DMS153 treated with DMSO at 0.1 percent for 48 hours (cell line): ENCODE data around the gene IGSF23.
"Not testable (repeated sequence)": the region's sequence is repeated elsewhere in the genome, so short reads cannot be mapped to it uniquely, and the experiment has no call there.

Experiments used
- DNase-seq: peaks from one replicate; lab custom pipeline; 2025; ENCODE audit not compliant: unreplicated experiment; lab: John Stamatoyannopoulos, UW

Gene IGSF23

DNA sequence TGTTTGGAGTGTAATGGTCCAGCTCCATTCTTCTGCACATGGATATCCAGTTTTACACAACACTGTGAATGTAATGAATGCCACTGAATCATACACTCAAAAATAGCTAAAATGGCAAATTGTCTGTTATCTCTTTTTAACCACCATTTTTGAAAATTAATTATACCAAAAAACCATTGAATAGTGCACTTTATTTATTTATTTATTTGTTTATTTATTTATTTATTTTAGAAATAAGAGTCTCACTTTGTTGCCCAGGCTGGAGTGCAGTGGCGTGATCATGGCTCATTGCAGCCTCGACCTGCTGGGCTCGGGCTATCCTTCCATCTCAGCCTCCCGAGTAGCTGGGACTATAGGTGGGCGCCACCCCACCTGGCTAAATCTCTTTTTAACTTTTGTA lies 50.6 kb downstream of the IGSF23 start:
- no peak for DNase-seq

DNA sequence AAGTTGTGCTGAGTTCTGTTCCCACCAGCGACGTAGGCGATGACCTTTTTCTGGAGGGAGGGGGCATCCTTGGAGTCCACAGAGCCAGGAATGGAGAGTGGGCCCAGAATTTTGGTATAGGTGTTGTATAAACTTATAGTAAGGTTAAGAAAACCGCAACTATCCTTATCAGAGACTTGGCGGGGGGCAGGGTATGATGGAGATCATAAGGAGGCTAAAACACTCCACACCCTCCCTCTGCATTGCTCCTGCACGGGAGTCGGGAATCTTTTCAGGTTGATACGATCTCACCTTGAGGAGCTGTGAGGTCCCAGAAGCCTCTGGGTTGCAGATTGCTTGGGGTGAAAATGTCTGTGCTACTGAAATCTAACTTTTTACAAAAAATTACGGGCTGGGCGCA lies 51.6 kb downstream of the IGSF23 start:
- no peak for DNase-seq

DNA sequence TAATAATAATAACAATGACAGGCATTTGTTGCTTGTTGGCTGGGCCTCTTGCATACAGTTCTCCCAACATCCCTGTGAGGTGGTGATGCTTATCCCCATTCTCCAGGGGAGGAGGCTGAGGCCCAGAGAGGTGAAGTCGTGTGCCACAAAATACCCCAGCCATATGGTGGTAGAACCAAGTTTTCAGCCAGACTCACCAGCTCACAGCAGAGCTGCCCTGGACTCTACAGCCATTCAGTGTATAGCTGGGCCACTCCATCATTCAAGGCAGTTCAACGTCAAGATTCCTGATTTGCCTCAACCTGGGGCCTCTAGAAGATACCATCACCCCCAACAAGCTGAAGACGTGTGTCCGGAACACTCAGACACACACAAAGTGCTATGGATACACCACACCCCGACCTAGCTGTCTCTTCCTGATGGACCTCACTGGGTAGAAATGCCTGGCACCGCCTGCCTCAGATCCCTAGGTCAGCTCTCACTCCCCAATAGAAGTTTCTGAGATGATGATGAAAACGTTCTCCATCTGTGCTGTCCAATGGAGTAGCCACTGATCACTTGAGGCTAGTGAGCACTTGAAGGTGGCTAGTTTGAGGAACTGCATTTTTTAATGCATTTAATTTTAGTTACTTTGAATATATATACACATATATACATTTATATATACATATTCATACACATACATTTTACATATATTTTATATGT lies 53.6 kb downstream of the IGSF23 start:
- no peak for DNase-seq

DNA sequence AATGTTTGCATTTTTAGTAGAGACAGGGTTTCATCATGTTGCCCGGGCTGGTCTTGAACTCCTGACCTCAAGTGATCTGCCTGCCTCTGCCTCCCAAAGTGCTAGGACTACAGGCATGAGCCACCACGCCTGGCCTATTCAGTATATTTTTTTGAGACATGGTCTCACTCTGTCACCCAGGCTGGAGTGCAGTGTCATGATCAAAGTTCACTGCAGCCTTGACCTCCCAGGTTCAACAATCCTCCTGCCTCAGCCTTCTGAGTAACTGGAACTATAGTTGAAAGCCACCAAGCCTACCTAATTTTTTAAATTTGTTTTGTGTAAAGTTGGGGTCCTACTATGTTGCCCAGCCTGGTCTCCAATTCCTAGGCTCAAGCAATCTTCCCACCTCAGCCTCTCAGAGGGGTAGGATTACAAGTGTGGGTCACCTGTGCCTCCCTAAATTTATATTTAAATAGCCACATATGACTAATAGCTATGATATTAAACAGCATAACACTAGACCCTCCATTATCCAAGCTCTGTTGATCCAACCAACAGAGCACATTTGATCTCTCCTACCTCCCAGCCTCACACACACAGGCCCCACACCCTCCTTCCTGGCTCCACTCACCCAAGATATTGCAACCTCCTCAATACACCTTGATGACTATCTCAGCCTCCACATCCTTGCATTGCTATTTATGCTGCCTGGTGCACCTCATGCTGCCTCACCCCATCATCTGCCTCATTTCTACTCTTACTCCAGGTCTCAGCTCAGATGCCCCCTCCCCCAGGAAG lies 55.8 kb downstream of the IGSF23 start:
- no peak for DNase-seq

DNA sequence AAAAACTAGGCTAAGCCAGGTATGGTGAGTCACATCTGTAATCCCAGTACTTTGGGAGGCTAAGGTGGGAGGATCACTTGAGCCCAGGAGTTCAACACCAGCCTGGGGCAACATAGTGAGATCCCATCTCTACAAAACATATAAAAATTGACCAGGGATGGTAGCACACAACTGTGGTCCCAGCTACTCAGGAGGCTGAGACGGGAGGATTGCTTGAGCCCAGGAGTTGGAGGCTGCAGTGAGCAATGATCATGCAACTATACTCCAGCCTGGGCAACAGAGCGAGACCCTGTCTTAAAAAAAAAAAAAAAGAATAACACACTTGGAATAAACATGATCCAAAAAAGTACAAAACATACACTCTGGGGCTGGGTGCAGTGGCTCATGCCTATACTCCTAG lies 56.7 kb downstream of the IGSF23 start:
- DNase-seq, result not testable (repeated sequence)

DNA sequence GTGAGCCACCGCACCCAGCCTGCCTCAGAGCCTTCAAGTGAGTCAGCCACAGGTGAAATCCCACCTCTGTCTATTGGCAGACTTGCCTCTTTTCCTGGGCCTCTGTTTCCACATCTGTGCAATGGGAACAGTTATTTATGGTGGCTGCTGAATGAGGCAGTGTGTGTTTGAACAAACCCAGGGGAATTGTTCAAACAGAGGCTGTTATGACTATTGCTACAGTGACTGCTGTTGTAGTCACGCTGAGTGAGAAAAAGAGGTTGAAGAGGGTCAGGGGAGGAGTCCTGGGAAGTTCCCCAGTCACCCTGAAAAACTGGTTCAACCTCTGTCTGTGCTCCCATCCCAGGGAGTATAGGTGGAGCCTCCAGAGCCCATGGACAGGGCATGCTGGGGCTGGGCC lies 58.0 kb downstream of the IGSF23 start, which contains the start of gene CEACAM19:
TSS of gene CEACAM19 (plus strand) at position 83 of the 400 bp plus-strand sequence. CDS start 450 bp downstream, outside the sequence.
- no peak for DNase-seq

DNA sequence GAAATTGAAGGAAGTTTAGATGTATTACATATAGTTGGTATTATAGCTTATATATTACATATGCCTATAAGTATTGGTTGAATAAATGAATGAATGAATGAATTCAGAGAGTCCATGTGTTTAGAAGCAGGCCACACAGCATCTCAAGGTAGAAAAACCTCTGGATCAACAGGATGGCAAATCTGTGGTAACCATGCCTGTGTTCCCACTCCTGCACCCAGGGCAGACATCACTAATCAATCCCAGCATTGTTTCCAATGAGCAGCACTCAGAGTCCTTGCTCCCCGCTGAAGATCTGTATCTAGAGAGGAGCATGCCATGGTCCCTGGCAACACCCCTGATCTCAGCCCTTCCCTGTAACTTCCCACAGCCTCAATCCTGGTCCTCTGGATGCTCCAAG lies 58.9 kb downstream of the IGSF23 start:
- no peak for DNase-seq

DNA sequence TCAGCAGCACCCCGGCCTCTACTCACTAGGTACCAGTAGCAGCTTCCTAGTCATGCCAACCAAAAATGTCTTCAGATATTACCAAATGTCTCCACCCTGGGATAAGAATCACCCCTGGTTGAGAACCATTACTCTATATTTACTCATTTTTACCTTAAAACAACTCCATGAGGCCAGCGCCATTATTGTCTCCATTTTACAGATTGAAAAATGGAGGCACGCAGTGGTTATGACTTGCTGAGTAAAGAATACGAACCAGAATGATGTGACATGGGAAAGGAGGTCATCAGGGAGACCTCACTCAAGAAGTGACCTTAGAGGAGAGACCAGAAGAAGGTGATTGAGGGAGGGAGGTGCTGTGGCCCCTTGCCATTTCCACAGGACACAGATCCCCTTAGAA lies 60.1 kb downstream of the IGSF23 start:
- no peak for DNase-seq

DNA sequence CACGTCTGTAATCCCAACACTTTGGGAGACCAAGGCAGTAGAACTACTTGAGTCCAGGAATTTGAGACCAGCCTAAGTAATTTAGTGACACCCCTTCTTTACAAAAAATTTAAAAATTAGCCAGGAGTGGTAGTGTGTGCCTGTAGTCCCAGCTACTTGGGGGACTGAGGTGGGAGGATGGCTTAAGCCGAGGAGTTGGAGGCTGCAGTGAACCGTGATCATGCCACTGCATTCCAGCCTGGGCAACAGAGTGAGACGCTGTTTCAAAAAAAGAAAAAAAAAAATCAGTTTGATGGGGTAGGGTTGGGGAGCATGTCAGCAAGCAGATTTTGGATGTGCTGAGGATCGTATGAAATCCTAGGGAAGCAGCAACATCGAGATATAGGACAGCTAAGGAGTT lies 62.2 kb downstream of the IGSF23 start:
- no peak for DNase-seq

DNA sequence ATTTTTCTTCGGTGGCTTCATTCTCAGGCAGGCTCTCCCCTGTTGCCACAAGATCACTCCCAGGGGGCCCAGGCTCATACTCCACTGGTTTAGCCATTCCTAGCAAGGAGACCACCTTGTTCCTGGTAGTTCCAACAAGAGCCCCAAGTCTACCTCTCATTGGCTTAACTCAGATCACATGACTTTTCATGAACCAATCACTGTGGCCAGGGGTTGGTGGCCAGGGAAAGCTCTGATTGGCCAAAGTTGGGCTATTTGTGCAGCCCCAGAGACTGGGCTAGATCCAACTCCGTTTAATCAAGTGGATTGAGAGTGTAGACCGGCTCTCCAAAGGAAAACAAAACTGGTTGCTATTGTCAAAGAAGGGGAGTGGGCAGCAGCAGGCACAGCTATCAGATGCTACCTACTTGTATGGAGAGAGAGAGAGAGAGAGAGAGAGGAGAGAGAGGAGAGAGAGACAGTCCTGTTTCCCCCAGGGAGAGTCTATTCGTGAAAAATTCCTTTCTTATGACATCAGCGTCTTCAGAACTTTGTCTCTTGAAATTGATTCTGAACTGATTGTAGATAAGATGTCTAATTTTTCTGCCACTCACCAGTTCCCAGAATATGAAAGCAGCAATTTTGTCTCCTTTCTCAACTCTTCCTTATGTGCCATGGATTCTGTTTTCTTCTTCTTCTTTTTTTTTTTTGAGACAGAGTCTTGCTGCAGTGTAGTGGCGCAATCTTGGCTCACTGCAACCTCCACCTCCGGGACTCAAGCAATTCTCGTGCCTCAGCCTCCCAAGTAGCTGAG lies 63.9 kb downstream of the IGSF23 start:
- no peak for DNase-seq

DNA sequence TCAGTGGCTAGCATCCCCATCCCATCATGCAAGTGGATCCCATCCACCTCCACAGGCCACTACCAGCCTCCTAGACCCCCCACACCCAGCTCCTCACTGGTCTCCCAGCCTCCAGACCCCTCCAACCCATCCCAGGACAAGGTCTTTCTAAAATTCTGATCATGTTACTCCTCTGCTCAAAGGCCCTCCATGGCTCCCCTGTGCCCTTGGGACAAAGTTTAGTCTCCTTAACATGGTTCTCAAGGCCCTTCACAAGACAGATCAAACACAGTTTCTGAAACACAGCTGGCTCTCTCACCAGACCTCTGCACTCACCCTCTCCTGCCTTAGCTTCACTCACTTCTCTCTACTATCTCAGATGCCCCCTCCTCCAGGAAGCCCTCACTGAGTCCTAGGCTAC lies 67.2 kb downstream of the IGSF23 start:
- no peak for DNase-seq

DNA sequence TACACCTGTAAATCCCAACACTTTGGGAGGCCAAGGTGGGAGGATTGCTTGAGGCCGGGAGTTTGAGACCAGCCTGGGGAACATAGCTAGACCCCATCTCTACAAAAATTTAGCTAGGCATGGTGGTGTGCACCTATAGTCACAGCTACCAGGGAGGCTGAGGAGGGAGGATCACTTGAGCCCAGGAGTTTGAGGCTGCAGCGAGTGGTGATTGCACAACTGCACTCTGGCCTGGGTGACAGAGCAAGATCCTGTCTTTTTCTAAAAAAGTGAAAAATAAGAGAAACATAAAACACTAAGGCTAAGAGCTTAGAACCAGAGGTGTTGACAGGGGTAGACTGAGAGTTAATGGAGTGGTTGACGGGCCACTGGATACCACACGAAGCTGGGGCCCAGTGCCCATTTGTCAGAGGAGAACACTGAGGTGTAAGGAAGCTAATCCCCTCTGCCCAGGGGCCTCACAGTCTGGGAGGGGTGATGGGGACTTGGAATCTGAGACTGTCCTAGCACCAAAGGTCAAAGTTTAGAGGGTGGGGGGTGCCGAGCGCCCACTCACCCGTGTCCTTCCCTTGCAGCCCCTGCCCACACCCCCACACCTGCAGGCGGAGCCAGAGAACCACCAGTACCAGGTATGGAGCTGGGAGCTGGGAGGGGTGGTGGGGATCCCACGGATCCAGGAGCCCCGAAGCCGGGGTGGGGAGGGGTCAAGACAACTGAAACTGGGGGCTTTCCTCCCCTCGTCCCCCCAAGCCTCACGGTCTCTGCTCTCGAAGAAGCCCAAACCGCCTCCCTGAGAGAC lies 68.8 kb downstream of the IGSF23 start:
- DNase-seq, result no peak

DNA sequence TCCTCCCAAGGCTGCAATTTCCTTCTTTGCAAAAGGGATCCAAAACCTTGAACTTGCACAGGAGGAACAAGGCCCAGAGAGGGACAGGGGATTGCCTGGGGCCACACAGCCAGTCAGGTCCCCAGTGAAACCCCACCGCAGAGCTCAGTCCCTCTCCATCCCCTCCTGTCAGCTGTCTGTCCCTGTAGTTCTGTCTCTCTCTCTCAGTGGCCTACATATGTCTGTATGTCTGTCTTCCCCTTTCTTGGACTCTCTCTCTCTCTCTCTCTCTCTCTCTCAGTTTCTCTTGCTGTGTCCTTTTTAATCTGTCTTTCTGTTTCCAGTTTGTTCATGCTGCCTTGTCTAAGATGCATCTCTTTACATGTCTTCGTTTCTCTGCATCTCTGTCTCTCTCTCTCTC lies 69.4 kb downstream of the IGSF23 start:
- no peak for DNase-seq

DNA sequence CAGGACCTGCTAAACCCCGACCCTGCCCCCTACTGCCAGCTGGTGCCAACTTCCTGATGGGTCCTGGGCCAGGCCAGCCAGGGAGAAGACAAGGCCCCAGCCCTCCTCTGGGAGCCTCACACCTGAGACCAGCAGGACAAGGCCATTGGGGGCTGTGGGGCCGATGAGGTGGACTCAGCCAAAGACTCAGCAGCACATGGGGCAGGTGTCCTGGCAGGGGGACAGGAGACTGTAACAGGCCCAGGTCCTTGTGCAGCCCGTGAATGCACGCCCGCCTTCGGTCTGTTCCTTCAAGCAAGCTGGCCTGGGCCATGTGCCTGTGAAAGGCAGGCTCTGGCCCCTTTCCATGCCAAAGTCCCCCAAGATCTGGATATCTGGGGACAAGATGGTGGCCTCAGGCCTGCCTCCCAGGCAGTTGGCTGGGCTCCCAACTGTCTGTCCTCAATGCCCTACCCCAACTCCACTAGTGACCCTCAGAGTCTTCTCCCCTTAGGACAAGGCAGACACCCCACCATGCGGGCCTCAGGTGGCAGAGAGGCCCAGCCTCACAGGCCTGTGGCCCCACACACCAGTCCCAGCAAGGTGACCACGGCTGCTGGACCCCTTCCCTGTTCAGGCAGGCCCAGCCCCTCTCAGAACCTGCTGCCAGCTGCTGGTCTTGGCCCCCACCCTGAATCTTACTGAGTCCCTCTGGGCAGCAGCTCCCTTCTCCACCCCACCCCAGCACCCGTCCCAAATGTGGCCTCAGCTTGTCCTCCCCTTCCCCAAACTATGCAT lies 70.3 kb downstream of the IGSF23 start:
- DNase-seq, result no peak

DNA sequence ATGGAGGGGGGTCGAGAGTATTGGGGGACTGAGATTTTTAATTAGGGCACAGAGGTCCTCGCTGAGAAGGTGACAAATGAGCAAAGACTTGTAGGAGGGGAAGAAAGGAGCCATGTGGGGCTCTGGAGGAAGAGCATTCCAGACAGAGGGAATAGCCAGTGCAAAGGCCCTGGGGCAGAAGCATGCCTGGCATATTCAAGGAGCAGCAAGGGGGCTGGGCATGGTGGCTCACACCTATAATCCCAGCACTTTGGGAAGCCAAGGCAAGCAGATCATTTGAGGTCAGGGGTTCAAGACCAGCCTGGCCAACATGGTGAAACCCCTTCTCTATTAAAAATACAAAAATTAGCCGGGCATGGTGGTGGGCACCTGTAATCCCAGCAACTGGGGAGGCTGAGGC lies 71.0 kb downstream of the IGSF23 start:
- DNase-seq, result not testable (repeated sequence)

DNA sequence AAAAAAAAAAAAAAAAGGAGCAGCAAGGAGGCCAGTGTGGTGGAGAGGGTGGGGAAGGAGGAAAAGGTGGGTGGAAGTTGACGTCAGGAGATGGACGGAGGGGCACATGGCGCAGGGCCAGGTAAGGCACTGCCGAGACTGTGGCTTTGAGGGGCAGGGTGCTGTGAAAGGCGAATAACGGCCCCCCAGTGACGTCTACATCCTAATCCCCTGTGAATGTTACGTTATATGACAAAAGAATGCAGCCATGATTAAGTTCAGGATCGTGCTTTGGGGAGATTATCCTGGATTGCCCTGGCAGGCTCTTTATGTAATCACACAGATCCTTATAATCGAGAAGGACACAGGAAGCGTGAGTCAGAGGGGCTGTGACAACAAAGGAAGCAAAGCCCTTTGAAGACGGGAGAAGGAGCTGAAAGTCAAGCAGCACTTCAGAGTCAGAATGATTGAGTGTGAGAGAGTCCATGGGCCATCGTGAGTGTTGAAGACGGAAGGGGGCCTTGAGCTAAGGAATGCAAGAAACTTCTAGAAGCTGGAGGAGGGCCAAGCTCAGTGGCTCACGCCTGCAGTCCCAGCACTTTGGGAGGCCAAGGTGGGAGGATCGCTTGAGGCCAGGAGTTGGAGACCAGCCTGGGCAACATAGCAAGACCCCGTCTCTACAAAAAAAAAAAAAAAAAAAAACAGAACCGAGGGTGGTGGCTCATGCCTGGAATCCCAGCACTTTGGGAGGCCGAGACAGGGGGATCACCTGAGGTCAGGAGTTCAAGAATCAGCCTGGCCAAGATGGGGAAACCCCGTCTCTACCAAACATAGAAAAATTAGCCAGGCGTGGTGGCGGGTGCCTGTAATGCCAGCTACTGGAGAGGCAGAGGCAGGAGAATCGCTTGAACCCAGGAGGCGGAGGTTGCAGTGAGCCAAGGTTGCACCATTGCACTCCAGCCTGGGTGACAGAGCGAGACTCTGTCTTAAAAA lies 71.8 kb downstream of the IGSF23 start:
- no peak for DNase-seq

DNA sequence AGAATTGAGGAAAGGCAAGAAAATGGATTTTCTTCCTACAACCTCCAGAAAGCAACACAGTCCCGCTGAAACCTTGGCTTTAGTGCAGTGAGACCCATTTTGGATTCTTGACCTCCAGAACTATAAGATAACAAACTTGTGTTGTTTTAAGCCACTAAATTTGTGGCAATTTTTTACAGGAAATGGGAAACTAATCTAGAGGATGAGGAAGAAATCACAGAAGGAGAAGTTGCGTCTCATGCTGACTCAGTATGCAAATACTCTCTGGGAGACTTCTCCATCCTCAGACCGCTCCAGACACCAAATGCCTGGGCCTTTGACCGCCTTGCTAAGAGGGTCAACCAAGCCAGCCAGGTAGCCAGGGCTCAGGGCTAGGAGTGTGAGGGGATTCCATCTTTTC lies 72.5 kb downstream of the IGSF23 start:
- no peak for DNase-seq
